RWPE2 (cell line): Measurements from ENCODE around the gene ANAPC10.
A peak's percentile ranks its signal among the peaks of the same experiment; 100 is the strongest.
"Not testable (repeated sequence)": the region's sequence is repeated elsewhere in the genome, so short reads cannot be mapped to it uniquely, and the experiment has no call there.

Experiments
- ATAC-seq: fragments of 200-7000 bp; cut with Tn5 transposase; 3 replicates; pipeline ENCODE4 v1.9.1; 2021; ENCODE audit warnings: low read depth
- DNase-seq: peaks from one replicate; pipeline ENCODE4 v3.0.0-alpha.2; 2020; ENCODE audit warnings: low spot score
- H3K27ac ChIP-seq: fragments of 450-650 bp; 2 replicates; pipeline ENCODE4 v1.5.1; 2017; ENCODE audit warnings: mild to moderate bottlenecking; ENCODE audit not compliant: poor library complexity, severe bottlenecking
- H3K27me3 ChIP-seq: fragments of 250-450 bp; sonication (Bioruptor Pico); 2 replicates; pipeline ENCODE4 v1.5.1; 2021; ENCODE audit warnings: mild to moderate bottlenecking, moderate library complexity; ENCODE audit not compliant: insufficient read depth, poor library complexity, severe bottlenecking
- H3K36me3 ChIP-seq: fragments of 250-450 bp; sonication (Bioruptor Pico); 2 replicates; pipeline ENCODE4 v1.5.1; 2020; ENCODE audit warnings: low read depth, mild to moderate bottlenecking, moderate library complexity
- H3K4me1 ChIP-seq: fragments of 250-450 bp; sonication (Bioruptor Pico); 2 replicates; pipeline ENCODE4 v1.5.1; 2021; ENCODE audit warnings: mild to moderate bottlenecking, moderate library complexity; ENCODE audit not compliant: insufficient read depth, poor library complexity, severe bottlenecking
- H3K4me3 ChIP-seq: fragments of 250-450 bp; sonication (Bioruptor Pico); 2 replicates; pipeline ENCODE4 v1.5.1; 2021; ENCODE audit warnings: mild to moderate bottlenecking, moderate library complexity; ENCODE audit not compliant: severe bottlenecking
- H3K9me3 ChIP-seq: fragments of 250-450 bp; sonication (Bioruptor Pico); 2 replicates; pipeline ENCODE4 v1.5.1; 2021; ENCODE audit warnings: mild to moderate bottlenecking, moderate library complexity; ENCODE audit not compliant: severe bottlenecking
- TF ChIP-seq, protein P1 (sequence below): fragments of 450-650 bp; IDR thresholded peaks from one replicate; pipeline ENCODE4 v1.5.1; 2017; ENCODE audit warnings: mild to moderate bottlenecking, moderate library complexity; ENCODE audit not compliant: poor library complexity, severe bottlenecking

ANAPC10 gene

DNA sequence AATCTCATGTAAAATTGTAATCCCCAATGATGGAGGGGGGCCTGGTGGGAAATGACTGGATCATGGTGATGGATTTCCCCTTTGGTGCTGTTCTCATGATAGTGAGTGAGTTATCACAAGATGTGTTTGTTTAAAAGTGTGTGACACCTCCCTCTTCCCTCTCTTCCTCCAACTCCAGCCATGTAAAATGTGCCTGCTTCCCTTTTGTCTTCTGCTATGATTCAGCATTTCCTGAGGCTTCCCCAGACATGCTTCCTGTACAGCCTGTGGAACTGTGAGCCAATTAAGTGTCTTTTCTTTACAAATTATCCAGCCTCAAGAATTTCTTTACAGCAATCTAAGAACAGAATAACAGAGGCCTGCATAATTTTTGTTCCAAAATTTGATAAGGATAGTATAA lies 85.2 kb downstream of the ANAPC10 start:
- Histone ChIP-seq H3K27me3 (no peaks in the 10 kb centered on the region), H3K9me3 (no peaks in the 10 kb centered on the region), H3K36me3 (no peaks in the 10 kb centered on the region; the same call in 1 of the 2 replicates), H3K27ac (peak overlapping the region; percentile 48), H3K4me1 (peaks cover 10% of the 10 kb centered on the region), H3K4me3 (no peak overlapping the region)
- ATAC-seq, result peak; percentile 81; the same call in 2 of the 3 replicates
- TF ChIP-seq, protein P1, sequence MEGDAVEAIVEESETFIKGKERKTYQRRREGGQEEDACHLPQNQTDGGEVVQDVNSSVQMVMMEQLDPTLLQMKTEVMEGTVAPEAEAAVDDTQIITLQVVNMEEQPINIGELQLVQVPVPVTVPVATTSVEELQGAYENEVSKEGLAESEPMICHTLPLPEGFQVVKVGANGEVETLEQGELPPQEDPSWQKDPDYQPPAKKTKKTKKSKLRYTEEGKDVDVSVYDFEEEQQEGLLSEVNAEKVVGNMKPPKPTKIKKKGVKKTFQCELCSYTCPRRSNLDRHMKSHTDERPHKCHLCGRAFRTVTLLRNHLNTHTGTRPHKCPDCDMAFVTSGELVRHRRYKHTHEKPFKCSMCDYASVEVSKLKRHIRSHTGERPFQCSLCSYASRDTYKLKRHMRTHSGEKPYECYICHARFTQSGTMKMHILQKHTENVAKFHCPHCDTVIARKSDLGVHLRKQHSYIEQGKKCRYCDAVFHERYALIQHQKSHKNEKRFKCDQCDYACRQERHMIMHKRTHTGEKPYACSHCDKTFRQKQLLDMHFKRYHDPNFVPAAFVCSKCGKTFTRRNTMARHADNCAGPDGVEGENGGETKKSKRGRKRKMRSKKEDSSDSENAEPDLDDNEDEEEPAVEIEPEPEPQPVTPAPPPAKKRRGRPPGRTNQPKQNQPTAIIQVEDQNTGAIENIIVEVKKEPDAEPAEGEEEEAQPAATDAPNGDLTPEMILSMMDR, result no peak
- no peak for DNase-seq

- no peaks in the 10 kb centered on the region; the same call in 1 of the 2 replicates for H3K36me3 ChIP-seq
- no peaks in the 10 kb centered on the region for H3K27me3 ChIP-seq
- no peak overlapping the region for H3K4me3 ChIP-seq
- no peak for DNase-seq
- H3K27ac ChIP-seq, result no peak overlapping the region
- ATAC-seq, result no peak
- peaks cover 10% of the 10 kb centered on the region for H3K4me1 ChIP-seq
- TF ChIP-seq, protein P1, result no peak
- no peaks in the 10 kb centered on the region for H3K9me3 ChIP-seq
Measured at GRCh38 chr4:145011636-145012035, 86.4 kb downstream of the ANAPC10 start.

GRCh38 chr4:145010315-145010714 lies 87.7 kb downstream of the ANAPC10 start:
- not testable (repeated sequence) for H3K4me1 ChIP-seq, ATAC-seq, H3K36me3 ChIP-seq, H3K4me3 ChIP-seq, H3K27ac ChIP-seq, H3K27me3 ChIP-seq, DNase-seq, H3K9me3 ChIP-seq

GRCh38 chr4:145003675-145004074 lies 94.3 kb downstream of the ANAPC10 start:
- no peaks in the 10 kb centered on the region for H3K9me3 ChIP-seq
- no peak; the same call in 1 of the 3 replicates for ATAC-seq
- TF ChIP-seq, protein P1, result no peak
- no peak for DNase-seq
- H3K36me3 ChIP-seq, result no peaks in the 10 kb centered on the region
- peaks cover 4% of the 10 kb centered on the region for H3K4me1 ChIP-seq
- no peak overlapping the region for H3K4me3 ChIP-seq
- no peak overlapping the region for H3K27ac ChIP-seq
- H3K27me3 ChIP-seq, result no peaks in the 10 kb centered on the region

GRCh38 chr4:145001635-145002034 lies 96.4 kb downstream of the ANAPC10 start:
- Histone ChIP-seq H3K27ac (no peak overlapping the region), H3K4me3 (no peak overlapping the region), H3K27me3 (no peaks in the 10 kb centered on the region), H3K4me1 (peaks cover 4% of the 10 kb centered on the region), H3K9me3 (no peaks in the 10 kb centered on the region), H3K36me3 (no peaks in the 10 kb centered on the region)
- ATAC-seq (no peak), DNase-seq (no peak)
- TF ChIP-seq, protein P1, result no peak

DNA sequence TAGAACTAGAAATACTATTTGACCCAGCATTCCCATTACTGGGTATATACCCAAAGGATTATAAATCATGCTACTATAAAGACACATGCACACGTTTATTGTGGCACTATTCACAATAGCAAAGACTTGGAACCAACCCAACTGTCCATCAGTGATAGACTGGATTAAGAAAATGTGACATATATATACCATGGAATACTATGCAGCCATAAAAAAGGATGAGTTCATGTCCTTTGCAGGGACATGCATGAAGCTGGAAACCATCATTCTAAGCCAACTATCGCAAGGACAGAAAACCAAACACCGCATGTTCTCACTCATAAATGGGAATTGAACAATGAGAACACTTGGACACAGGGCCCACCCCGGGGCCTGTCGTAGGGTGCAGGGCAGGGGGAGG lies 97.3 kb downstream of the ANAPC10 start:
- not testable (repeated sequence) for H3K4me3 ChIP-seq, H3K36me3 ChIP-seq, DNase-seq, H3K27ac ChIP-seq, ATAC-seq, H3K4me1 ChIP-seq, H3K27me3 ChIP-seq, H3K9me3 ChIP-seq
